HG03196 (cell line): Measurements from ENCODE around the gene LGALS8.
"Not testable (repeated sequence)": the region's sequence is repeated elsewhere in the genome, so short reads cannot be mapped to it uniquely, and the experiment has no call there.

ENCODE experiments used
- ATAC-seq: cut with Tn5 transposase; IDR thresholded peaks from one replicate; pipeline ENCODE4 v1.9.1; 2021; ENCODE audit not compliant: unreplicated experiment

LGALS8 gene

DNA sequence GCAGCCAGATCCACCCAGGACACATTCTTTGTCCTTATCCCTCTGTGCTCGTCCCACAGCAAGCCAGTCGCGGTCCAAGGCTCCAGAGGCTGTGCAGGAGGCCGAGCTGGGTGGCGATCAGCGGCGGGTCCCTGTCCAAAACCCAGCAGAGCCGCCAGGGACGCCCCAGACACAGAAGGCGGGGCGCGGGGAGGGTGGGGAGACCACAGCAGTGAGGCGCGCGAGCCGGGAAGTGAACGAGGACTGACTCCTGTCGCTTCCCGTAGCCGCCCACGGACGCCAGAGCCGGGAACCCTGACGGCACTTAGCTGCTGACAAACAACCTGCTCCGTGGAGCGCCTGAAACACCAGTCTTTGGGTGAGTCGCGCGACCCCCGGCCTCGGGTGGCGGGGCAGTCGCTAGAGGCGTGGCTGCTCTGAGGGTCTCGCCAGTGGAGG lies at the start of gene LGALS8:
LGALS8 (plus strand) TSS at position 279 of the 438 bp plus-strand sequence. CDS start 2,089 bp downstream, outside the sequence.
- ATAC-seq, result peak; percentile 52

DNA sequence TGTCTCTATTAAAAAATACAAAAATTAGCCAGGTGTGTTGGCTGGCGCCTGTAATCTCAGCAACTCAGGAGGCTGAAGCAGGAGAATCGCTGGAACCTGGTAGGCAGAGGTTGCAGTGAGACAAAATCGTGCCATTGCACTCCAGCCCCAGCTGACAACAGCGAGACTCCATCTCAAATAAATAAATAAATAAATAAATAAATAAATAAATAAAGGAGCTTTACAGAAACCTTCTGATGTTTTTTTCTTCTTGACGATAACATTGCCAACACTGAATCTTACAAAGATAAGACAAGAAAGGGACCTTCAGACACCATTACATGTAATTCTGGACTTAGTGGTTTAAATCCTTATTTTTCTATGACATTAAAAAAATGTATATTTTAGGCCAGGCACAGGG lies 47.8 kb upstream of the LGALS8 start:
- ATAC-seq, result no peak

DNA sequence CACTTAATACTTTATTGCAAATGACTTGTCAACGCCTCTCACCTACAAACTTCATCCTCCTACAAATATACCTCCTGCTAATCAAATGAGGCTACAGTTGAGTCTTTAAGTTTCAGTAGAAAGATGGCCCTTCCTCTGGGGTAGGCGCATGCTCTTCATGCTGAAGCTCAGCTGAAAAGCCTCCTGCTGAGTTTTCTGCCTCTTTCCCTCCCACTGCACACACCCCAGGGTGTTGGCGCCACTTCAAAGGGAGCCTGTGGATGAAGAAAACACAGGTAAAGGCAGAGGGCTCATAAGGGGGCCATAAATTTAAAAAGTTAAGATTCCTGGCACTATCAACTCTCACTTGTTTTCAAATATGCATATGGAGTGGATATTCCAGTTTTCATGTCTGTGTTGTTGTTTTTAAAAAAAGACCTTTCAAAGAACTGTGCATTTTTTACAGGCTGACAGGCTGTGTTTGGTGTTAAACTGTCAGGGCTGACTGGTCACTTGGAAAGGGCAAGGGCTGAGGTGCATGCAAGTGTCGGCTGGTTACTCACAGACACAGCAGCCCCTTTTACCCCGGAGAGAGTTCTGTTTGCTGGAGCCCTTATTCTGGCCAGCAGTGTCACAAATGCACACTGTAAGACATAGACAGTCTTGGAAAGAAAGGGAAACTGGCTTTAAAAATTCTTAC lies 42.9 kb upstream of the LGALS8 start:
- ATAC-seq, result no peak

DNA sequence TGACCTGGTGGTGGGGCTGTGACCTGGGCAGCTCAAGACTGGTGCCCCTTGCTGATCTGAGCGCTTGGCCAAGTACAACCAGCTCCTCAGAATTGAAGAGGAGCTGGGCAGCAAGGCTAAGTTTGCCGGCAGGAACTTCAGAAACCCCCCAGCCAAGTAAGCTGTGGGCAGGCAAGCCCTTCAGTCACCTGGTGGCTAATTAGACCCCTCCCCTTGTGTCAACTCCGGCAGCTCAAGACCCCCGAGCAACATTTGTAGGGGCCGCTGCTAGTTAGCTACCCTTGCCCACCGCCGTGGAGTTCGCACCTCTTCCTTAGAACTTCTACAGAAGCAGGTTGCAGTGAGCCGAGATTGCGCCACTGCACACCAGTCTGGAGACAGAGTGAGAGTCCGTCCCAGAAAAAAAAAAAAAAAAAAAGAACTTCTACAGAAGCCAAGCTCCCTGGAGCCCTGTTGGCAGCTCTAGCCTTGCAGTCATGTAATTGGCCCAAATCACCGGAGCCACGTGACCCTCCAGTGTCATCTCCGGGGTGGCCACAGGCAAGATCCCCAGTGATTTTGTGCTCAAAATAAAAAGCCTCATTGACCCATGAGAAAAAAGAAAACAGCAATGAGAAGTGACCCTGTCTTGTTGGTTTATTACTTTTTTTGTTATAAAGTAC lies 39.3 kb upstream of the LGALS8 start:
- ATAC-seq, result no peak

DNA sequence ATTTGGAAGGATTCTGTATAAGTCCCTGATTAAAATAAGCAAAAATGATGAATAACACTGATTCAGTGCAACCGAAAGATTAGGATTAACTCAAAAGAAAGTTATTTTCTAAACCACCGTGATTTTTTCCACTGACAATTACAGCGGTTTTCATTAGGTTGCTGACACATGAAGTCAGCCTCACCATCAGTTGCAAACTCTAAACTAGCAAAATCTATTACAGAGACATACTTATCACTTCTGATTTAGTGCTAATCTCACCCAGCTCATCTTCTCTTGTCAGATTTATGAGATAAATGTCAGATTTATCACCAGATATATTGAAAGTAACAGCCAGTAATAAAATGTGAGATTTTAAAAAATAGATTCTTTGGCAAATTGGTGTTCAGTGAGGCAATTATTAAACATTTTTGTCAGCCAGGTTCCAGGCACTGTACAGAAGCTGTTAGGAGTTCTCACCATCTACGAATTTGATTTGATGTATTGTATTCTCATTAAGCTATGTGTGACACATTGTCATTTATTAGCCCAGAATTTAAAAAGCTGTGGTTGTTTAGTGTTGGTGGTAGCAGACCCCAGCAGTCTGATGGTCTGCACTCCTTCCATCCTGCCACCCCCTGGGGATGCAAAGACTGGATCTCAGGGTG lies 37.3 kb upstream of the LGALS8 start:
- ATAC-seq, result no peak

DNA sequence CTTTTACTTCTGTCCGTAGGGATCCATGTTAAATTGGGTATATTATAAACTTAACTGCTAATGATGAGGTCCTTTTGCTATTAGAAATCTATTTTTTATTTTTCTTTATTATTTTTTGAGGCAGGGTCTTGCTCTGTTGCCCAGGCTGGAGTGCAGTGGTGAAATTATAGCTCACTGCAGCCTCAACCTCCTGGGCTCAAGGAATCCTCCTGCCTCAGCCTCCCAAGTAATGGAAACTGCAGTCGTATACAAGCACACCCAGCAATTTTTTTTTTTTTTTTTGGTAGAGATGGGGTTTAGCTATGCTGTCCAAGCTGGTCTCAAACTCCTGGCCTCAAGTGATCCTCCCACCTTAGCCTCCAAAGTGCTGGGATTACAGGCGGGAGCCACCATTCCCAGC lies 34.6 kb upstream of the LGALS8 start:
- not testable (repeated sequence) for ATAC-seq

DNA sequence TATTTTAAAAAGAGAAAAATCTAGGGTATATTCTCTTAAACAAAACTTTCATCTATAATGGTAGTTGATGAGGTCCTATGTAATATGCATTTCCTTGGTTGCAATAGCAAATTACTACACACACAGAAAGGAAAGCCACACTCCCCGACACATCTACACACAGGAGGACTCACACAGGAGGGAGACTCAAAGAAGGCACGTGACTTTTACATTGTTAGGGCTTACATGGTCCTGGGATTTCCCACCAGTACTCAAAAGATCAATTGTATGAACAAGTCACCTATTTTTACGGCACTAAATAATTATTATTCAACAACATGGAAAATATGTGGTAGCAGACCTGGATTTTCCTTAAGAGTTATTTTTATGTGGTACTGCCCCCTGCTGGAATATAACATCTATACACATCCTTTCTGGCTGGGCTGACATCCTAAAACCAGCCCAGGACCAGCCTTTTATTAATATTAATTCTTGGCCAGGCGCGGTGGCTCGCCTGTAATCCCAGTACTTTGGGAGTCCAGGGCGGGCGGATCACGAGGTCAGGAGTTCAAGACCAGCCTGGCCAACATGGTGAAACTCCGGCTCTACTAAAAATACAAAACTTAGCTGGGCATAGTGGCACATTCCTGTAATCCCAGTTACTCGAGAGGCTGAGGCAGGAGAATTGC lies 33.9 kb upstream of the LGALS8 start:
- no peak for ATAC-seq

DNA sequence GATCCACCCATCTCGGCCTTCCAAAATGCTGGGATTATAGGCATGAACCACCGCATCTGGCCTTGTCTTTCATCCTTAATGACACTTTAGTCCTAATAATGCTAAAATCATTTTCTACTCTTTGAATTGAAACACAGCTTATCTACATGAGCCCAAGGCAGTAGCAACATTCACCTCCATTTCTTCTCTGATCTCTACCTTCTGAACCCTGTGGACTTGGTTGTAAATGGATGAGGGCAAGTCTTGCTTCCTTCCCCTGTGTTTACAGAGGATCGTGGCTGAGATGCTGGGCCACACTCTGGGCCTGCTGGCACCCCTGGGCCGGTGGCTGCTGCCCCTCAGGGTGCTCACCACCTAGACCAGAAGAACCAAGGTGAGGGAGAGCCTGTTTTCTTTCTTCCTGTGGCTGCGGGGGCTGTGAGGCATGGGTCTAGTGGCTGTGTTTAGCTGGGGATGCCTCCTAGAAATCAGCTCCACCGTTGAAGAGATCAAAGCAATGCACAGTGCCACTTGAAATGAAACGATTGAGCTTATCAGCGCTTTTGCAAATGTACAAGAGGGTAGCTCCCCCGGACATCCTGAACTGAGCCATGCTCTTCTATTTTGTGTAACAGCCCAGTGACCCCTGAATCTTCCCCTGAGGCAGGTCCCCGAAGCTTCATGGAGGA lies 32.2 kb upstream of the LGALS8 start:
- ATAC-seq, result no peak

DNA sequence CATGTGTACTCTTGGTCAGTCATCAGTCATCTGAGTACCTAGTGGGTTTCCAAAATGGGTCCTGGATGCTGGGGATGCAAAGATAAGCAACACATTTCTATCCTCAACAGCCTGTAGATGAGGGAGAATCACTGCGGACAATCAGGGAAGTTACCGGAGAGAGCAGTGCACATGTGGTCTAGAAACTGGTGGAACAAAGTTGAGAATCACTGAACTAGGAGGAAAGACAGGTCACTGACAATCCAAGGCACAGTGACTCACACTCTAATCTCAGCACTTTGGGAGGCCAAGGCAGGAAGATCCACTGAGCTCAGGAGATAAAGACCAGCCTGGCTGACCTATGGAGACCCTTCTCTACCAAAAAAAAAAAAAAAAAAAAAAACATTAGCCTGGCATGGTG lies 31.4 kb upstream of the LGALS8 start:
- no peak for ATAC-seq

DNA sequence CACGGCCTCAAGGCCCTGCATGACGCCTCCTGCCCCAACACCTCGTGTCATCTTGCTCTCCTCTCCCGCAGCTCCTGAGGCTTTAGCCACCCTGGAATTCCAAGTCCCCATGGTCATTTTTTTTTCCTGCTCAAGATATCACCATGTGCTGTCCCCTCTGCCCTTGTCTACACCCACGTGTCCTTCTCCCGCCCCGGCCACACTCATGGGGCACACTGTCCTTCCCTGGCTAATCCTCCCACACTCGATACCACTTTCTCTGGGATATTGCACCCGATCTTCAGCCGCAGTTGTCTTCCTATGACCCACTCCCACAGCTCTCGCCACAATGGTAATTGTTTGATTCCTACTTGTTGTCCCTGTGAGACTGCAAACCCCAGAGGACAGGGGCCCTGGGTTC lies 29.7 kb upstream of the LGALS8 start:
- ATAC-seq, result no peak

DNA sequence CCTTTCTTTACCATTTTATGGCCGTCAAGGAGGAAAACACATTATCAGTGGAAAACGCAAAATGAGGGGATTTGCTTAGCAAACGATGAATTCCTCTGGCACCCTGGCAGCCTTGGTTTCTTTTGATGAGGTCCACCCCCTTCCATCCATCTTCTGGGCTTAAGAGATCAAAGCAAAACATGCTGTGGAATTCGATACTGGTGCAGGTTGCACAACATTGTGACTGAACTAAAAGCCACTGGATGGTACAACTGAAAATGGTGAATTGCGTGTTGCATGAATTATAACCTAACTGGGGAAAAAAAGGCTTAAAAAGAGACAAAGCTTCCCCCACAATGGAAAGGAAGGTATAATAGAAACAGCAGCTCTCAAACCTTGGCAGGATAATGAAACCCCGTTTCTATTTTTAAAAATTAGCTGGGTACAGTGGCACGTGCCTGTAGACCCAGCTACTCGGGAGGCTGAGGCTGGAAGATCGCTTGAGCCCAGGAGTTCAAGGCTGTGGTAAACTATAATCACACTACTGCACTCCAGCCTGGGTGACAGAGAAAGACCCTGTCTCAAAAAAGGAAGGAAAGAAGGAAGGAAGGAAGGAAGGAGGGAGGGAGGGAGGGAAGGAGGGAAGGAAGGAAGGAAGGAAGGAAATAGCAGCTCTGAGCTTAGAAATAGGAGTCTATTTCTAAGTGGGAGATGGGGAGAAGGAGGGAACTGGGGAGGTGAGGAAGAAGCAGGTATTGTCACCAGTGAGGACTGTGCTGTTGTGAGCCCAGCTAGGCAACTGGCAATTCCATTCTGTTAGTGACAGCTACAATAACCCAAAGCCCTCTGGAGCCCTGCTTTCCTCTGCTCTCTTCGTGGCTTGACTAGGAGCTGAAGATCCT lies 29.0 kb upstream of the LGALS8 start:
- ATAC-seq, result no peak

DNA sequence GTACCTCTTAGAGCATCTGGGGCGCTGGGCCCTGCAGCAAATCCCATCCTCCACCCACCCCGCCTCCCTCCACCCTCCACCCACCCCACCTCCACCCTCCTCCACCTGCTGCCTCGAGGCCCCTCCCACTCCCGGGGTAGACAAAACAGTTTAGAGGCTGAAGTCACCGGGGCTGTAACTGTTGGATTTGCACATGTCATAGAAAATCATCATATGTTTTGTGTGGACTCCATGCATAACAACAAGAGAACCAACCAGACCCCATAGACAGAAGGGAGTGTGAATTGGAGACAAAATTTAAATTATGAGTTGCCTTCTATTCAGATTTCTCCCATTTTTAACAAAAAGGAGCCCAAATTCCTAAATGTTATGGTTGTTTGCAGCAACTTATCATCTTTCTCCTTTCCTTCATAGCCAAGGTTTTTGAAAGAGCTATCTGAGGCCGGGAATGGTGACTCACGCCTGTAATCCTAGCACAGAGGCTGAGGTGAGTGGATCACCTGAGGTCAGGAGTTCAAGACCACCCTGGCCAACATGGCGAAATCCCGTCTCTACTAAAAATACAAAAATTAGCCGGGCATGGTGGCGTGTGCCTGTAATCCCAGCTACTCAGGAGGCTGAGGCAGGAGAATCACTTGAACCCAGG lies 28.2 kb upstream of the LGALS8 start:
- no peak for ATAC-seq

DNA sequence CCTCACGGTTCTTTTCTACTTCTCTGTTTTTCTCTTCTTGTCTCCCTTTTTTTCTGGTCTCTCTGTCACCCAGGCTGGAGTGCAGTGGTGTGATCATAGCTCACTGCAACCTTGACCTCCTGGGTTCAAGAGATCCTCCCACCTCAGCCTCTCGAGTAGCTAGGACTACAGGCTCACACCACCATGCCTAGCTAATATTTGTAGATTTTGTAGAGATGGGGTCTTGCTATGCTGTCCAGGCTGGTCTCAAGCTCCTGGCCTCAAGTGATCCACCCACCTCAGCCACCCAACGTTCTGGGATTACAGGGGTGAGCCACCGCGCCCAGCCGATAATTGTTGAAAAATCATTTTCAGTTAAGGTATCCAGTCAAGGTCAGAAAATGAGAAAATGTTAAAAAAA lies 25.9 kb upstream of the LGALS8 start:
- ATAC-seq, result no peak

DNA sequence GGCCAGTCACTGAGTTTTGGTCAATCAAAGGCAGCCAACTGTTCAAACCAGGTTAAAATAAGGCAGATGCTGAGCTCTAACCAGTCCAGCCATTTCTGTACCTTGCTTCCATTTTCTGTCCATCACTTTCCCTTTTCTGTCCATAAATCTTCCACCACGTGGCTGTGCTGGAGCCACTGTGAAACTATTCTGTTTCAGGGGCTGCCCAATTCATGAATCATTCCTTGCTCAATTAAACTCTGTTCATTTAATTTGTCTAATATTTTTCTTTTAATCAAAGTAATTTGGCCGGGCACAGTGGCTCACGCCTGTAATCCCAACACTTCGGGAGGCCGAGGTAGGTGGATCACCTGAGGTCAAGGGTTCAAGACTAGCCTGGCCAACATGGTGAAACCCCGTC lies 22.7 kb upstream of the LGALS8 start:
- ATAC-seq, result no peak

DNA sequence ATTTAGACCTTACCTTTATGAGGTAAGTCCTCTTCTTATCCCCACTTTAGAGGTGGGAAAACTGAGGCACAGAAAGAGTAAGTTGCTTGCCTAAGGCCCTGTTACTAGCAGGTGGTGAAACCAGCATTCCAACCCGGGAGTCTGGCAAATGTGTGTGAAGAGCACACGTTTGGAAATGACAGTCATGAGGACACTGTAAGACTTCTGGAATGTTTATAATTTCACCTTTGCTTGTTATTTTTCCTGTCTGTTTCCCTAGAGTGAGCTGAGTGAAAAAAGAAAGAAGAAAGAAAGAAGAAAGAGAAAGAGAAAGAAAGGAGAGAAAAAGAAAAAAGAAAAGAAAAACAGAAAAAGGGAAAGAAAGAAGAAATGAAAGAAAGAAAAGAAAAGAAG lies 21.2 kb upstream of the LGALS8 start:
- no peak for ATAC-seq

DNA sequence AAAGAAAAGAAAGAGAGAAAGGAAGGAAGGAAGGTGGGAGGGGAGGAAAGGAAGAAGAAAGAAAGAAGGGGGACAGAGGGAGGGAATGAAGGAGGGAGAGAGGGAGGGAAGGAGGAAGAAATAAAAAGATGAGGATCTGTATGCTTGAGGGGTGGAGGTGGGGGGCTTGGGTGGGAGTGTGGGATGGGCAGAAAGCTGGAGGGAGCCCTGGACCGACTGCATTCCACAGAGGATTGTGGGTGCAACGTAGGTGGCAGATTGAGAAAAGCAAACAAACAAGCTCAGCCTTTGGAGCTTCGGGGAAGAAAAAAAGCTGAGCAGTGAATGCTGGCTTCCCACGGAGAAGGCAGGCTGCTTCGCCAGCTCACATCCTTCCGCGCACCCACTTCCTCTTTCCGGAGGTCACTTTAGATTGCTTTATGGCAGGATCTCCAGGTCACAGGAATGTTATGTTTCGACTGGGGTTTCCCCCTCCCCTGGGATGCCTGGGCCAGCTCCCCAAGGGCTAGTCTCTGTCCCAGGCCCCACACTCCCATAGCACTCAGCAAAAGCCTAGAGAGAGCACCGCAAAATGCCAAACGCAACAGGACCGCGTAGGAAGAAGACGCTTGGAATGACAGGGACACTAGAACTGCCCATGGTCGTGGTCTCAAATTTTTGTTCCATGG lies 20.7 kb upstream of the LGALS8 start:
- no peak for ATAC-seq

DNA sequence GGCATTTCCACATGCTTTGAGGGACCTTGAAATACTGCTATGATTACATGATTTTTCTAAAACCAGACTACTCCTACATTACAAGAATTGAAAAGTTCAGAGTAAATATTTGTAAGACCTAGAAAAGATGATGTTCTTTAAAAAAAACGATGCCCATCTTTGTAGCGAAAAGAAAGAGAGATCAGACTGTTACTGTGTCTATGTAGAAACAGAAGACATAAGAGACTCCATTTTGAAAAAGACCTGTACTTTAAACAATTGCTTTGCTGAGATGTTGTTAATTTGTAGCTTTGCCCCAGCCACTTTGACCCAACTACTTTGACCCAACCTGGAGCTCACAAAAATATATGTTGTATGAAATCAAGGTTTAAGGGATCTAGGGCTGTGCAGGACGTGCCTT lies 19.4 kb upstream of the LGALS8 start:
- ATAC-seq, result not testable (repeated sequence)

DNA sequence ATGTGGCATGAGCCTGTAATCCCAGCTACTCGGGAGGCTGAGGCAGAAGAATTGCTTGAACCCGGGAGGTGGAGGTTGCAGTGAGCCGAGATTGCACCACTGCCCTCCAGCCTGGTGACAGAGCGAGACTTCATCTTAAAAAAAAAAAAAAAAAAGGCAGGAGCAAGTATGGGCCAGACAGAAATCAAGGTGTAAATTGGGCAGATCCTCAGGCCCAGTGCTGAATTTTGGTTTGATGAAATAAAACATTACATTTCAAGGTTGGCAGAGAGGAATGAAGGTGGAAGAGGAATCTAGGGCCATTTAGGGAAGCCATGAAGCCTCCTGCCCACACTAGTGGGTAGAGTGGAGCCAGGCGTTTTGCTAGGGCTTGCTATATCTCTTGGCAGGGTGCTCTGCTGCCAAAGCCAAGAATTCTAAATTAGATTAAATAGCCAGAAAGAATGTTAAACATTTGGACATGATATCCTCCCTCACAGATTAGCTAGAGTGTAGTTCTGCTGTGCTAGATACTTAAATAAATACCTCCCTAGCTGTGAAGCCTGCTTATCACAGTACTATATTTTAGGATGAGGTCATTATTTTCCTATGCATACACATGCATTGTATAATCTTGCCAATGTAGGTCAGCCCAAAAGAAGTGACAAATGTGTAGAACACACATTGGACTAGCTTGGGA lies 16.6 kb upstream of the LGALS8 start:
- no peak for ATAC-seq

DNA sequence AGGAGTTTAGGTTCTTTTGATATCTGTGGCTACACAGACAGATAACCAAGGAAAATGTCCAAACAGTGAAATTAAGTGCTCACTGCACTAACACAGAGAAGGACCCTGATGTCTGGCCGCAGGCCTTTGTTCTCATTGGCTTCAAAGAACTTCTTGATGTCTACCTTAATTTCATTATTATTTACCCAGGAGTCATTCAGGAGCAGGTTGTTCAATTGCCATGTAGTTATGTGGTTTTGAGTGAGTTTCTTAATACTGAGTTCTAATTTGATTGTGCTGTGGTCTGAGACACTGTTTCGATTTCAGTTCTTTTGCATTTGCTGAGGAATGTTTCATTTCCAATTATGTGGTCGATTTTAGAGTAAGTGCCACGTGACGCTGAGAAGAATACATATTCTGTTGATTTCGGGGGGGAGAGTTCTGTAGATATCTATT lies 15.2 kb upstream of the LGALS8 start:
- ATAC-seq, result no peak
